PC-9 (cell line): ENCODE results near the gene SLC15A1.

Source experiments
- EZH2 ChIP-seq: fragments of 200-600 bp; sonication (generic); IDR thresholded peaks from 2 replicates; pipeline ENCODE4 v1.8.0; 2017; ENCODE audit warnings: antibody characterized with exemption, low read depth
- TF ChIP-seq, protein P1 (sequence below): fragments of 200-600 bp; sonication (generic); conservative IDR thresholded peaks from 2 replicates; pipeline ENCODE4 v1.6.1; 2017; ENCODE audit warnings: mixed run types, antibody characterized with exemption, mild to moderate bottlenecking, moderate library complexity

DNA sequence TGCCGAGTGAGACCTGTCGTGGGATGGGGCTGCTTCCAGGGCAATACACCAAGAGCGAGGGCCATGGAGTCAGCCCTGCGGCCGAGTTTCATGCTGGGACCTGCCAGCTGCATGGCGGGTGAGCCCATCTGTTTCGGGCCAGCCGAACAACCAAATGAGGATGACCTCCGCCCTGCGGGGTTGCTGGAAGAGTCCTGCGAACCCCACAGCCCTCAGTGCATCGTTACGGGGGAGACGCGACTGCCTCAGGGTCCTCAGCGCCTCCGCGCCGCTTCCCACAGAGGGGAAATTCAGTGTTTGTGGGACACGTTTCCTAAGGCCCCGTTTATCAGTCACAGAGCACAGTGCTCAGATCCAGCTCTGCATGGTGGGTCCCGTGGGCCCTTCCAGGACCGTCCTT lies 22.0 kb downstream of the SLC15A1 start:
- TF ChIP-seq, protein P1, sequence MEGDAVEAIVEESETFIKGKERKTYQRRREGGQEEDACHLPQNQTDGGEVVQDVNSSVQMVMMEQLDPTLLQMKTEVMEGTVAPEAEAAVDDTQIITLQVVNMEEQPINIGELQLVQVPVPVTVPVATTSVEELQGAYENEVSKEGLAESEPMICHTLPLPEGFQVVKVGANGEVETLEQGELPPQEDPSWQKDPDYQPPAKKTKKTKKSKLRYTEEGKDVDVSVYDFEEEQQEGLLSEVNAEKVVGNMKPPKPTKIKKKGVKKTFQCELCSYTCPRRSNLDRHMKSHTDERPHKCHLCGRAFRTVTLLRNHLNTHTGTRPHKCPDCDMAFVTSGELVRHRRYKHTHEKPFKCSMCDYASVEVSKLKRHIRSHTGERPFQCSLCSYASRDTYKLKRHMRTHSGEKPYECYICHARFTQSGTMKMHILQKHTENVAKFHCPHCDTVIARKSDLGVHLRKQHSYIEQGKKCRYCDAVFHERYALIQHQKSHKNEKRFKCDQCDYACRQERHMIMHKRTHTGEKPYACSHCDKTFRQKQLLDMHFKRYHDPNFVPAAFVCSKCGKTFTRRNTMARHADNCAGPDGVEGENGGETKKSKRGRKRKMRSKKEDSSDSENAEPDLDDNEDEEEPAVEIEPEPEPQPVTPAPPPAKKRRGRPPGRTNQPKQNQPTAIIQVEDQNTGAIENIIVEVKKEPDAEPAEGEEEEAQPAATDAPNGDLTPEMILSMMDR, result no peak
- no peak for TF ChIP-seq EZH2
